Thyroid gland (tissue), 4 donors: ENCODE measurements around the gene ANAPC2. TPM values are rescaled to one million over a fixed set of nuclear protein-coding genes. Genes with fewer than 3 reads are reported as not detected.
A peak's percentile ranks its signal among the peaks of the same experiment; 100 is the strongest.

Experiments
- DNase-seq, 2 donors: peaks; one replicate each; pipeline ENCODE4 v3.0.0-alpha.2; 2019
- H3K27ac ChIP-seq, 3 donors: fragments of 200-600 bp; sonication (generic); 1 replicate in 2 of 3; 2 replicates in 1 of 3; pipeline ENCODE4 v1.5.1; 2016 to 2019; ENCODE audit warnings: mild to moderate bottlenecking in 1 of 3, moderate library complexity in 1 of 3
- H3K27me3 ChIP-seq: fragments of 200-600 bp; sonication (generic); one replicate; pipeline ENCODE4 v1.5.1; 2019
- H3K36me3 ChIP-seq, 2 donors: fragments of 200-600 bp; sonication (generic); one replicate each; pipeline ENCODE4 v1.5.1; 2016 to 2019
- H3K4me1 ChIP-seq, 2 donors: fragments of 200-600 bp; sonication (generic); one replicate each; pipeline ENCODE4 v1.5.1; 2017 to 2019
- H3K4me3 ChIP-seq, 3 donors: fragments of 200-600 bp; sonication (generic); replicated peaks in 1 of 3; 1 replicate in 2 of 3; 2 replicates in 1 of 3; pipeline ENCODE4 v1.5.1; 2016; ENCODE audit warnings: mild to moderate bottlenecking in 1 of 3
- H3K9me3 ChIP-seq: fragments of 200-600 bp; sonication (generic); one replicate; pipeline ENCODE4 v1.5.1; 2017
- CTCF ChIP-seq, 6 experiments: fragments of 200-600 bp in 3 of 6; fragments of 450-650 bp in 3 of 6; sonication (generic) in 3 of 6; IDR thresholded peaks; one replicate each; pipeline ENCODE4 v1.5.1; 2016 to 2019; ENCODE audit warnings: antibody characterized with exemption in 6 of 6, mild to moderate bottlenecking in 2 of 6, inconsistent platforms in 1 of 6, moderate library complexity in 1 of 6
- POLR2A ChIP-seq, 2 donors: fragments of 450-650 bp; IDR thresholded peaks; one replicate each; pipeline ENCODE4 v1.6.1; 2017; ENCODE audit warnings: antibody characterized with exemption in 2 of 2, mild to moderate bottlenecking in 2 of 2, moderate library complexity in 1 of 2
- WGBS, 2 donors: methylation state at CpG; one replicate each; pipeline ENCODE4 v1.1.5; 2017; 5-methylcytosine and 5-hydroxymethylcytosine counted together
- intact Hi-C: fragments of 100-400 bp; cut with DNase I; formaldehyde crosslinking; loops from one replicate; pipeline ENCODE4 v1.15.1; 2023
- total RNA-seq, 4 donors: library from RNA; depleted of rRNA; stranded (reverse); fragments of >200 nt; gene quantifications; one replicate each; pipeline ENCODE4 v1.2.3, GENCODE V29; 2016

The ANAPC2 gene
- total RNA-seq, 4 donors from 2014 or later: 25.6 to 34.1 (median 31.8) TPM

GRCh38 chr9:137228968-137229896 is 40.9 kb upstream of the ANAPC2 start:
- intact Hi-C loops: loop anchor here (5.0 kb wide), 1 partner anchor 42 kb away; the partner anchor contains the start of genes ANAPC2 and SSNA1
- no peaks in the 10 kb centered on the region for H3K9me3 ChIP-seq
- no peak overlapping the region for H3K4me3 ChIP-seq
- no peak for TF ChIP-seq POLR2A (IDR thresholded peaks at IDR 0.05)
- TF ChIP-seq CTCF (IDR thresholded peaks at IDR 0.05): no peak
- H3K27ac ChIP-seq: no peak overlapping the region
- H3K36me3 ChIP-seq: no peaks in the 10 kb centered on the region
- DNase-seq: no peak
- H3K4me1 ChIP-seq: peaks cover 18 to 30% of the 10 kb centered on the region in 2 donors
- WGBS, 2 donors: 67 to 68% methylated on average over 11 to 17 of the region's 27 CpGs
- H3K27me3 ChIP-seq: no peaks in the 10 kb centered on the region

GRCh38 chr9:137228506-137228967 is 40.2 kb upstream of the ANAPC2 start:
- no peak overlapping the region for H3K27ac ChIP-seq
- intact Hi-C loops: loop anchor here (5.0 kb wide), 1 partner anchor 41 kb away; the partner anchor contains the start of genes ANAPC2 and SSNA1
- no peaks in the 10 kb centered on the region for H3K27me3 ChIP-seq

GRCh38 chr9:137227853-137228505 is 39.6 kb upstream of the ANAPC2 start:
- intact Hi-C loops: loop anchor here (5.0 kb wide), 1 partner anchor 41 kb away; the partner anchor contains the start of genes ANAPC2 and SSNA1
- no peaks in the 10 kb centered on the region for H3K36me3 ChIP-seq
- 12 to 23% methylated on average over 9 of the region's 18 CpGs for WGBS, 2 donors
- DNase-seq: no peak
- H3K9me3 ChIP-seq: no peaks in the 10 kb centered on the region
- TF ChIP-seq POLR2A (IDR thresholded peaks at IDR 0.05) (no peak), CTCF (IDR thresholded peaks at IDR 0.05) (no peak)
- peaks cover 24 to 35% of the 10 kb centered on the region in 2 donors for H3K4me1 ChIP-seq
- H3K27me3 ChIP-seq: no peaks in the 10 kb centered on the region
- no peak overlapping the region for H3K4me3 ChIP-seq
- H3K27ac ChIP-seq: peak overlapping the region in 1 of 3 donors; percentile 87

More at GRCh38 chr9:137228506-137228967, 40.2 kb upstream of the ANAPC2 start:
- H3K9me3 ChIP-seq: no peaks in the 10 kb centered on the region
- DNase-seq: no peak
- 68 to 79% methylated on average over 14 to 19 of the region's 29 CpGs for WGBS, 2 donors
- H3K36me3 ChIP-seq: no peaks in the 10 kb centered on the region
- no peak for TF ChIP-seq POLR2A (IDR thresholded peaks at IDR 0.05)
- TF ChIP-seq CTCF (IDR thresholded peaks at IDR 0.05): no peak
- peaks cover 23 to 34% of the 10 kb centered on the region in 2 donors for H3K4me1 ChIP-seq
- no peak overlapping the region for H3K4me3 ChIP-seq

- H3K36me3 ChIP-seq: no peaks in the 10 kb centered on the region
- peak; percentile 89 to 98 (median 93) for TF ChIP-seq CTCF (IDR thresholded peaks at IDR 0.05)
- TF ChIP-seq POLR2A (IDR thresholded peaks at IDR 0.05): peak in 1 of 2 donors; percentile 22
- WGBS, 2 donors: 0 to 22% methylated on average over 6 to 12 of the region's 25 CpGs
- no peaks in the 10 kb centered on the region for H3K9me3 ChIP-seq
- peaks cover 31 to 42% of the 10 kb centered on the region in 2 donors for H3K4me1 ChIP-seq
- DNase-seq: peak; percentile 98
- intact Hi-C loops: loop anchor here (5.0 kb wide), 1 partner anchor 40 kb away; the partner anchor contains the start of genes ANAPC2 and SSNA1
- H3K27me3 ChIP-seq: no peaks in the 10 kb centered on the region
- H3K27ac ChIP-seq: peak within 1 kb of the TSS; percentile 67 to 87 (median 85)
- no peak within 1 kb of the TSS for H3K4me3 ChIP-seq
Measured at GRCh38 chr9:137227054-137227852, 38.9 kb upstream of the ANAPC2 start, which contains the start of gene RNF224. TSS of gene RNF224 (plus strand) at chr9:137227502. CDS start at chr9:137228336, 834 bp downstream.
